Stimulated activated CD8-positive, alpha-beta memory T cell treated with anti-CD3 and anti-CD28 coated beads, Interleukin-7, amount 100 ng/mL, for 4 hours (primary cell): ENCODE results near the gene TIMM23.
A peak's percentile ranks its signal among the peaks of the same experiment; 100 is the strongest.
"Not testable (repeated sequence)": the region's sequence is repeated elsewhere in the genome, so short reads cannot be mapped to it uniquely, and the experiment has no call there.

Experiments
- DNase-seq, 2 donors: peaks; one replicate each; pipeline ENCODE4 v3.0.0-alpha.2; 2020; ENCODE audit warnings: low read depth in 2 of 2

The TIMM23 gene, protein sequence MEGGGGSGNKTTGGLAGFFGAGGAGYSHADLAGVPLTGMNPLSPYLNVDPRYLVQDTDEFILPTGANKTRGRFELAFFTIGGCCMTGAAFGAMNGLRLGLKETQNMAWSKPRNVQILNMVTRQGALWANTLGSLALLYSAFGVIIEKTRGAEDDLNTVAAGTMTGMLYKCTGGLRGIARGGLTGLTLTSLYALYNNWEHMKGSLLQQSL

DNA sequence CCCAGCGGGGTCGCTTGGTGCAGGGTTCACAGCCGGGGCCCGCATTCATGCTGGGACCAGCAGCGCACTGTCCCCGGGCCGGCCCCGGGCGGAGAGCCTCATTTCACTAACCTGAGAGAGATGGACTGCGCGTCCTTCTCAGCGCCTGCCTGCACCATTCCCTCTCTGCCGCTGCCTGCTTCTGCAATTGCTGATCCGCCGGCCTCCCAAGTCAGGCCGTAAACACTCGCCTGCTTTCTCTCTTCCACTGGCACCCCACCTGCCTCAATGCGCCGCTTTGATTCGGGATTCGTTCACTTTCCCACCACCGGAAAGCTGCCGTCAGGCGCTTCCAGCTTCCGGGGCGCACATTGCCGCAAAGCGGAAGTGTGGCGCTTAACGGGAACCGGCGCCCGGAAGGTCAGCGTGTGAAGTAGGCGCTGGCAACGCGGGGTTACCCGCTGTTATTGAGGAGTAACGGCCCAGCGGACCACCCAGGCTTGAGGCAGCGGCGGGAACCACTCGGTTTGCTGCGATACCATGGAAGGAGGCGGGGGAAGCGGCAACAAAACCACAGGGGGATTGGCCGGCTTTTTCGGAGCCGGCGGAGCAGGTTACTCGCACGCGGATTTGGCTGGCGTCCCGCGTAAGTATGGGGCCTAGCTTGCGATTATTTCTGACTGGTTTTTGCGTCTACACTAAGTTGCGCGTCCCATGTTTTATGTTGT, at the start of gene TIMM23:
TIMM23 (plus strand) TSS at position 384 of the 707 bp plus-strand sequence; CDS start at position 520, 136 bp downstream.
- peak; percentile 77 to 82 for DNase-seq

DNA sequence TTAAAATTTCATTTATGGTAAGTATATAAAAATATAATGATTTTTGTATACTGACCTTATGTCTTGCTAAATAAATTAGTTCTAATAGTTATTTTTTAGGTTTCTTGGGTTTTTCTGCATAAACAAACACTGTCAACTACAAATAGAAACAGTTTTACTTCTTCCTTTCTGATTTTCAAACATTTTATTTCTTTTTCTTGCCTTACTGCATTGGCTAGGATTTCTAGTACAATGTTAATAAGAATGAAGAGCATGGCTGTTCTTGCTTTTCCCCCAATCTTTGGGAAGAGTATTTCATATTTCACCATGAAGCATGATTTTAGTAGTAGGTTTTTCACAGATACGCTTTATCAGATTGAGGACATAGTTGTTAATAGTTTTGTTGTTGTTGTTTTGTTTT, 45.5 kb upstream of the TIMM23 start:
- not testable (repeated sequence) for DNase-seq

DNA sequence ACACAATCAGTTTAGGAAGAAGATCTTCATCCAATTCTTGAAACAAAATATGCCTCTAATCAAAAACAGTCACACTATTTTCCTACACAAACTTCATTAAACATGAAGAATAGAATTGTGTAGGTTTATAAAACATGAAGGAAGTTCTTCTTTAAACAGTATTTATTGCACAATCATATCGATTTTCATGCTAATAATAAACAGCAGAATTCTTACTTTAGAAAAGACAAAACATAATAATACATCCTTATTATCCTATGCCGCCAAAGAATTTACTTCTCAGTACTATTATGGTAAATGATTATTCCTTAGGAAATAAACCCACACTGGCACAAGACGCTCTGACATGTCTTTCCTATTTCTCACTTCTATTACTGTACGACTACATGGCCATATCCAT, 41.0 kb upstream of the TIMM23 start:
- DNase-seq = not testable (repeated sequence)

DNA sequence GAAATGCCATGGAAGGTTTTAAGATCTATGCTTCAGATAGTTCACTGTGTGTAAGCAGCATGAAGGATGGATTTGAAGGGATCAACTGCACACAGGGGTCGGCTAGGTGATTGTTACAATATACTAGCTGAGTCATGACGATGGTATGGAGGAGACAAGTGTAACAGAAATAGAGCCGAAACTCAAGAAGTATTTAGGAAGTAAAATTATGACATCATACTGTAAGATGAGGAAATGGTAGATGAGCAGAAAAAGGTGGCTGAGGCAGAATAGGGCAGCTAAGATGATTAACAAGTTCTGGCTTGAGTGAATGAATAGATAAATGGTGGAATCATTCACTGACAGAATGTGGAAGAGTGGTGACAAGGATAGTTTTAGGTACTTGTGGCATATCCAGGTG, 37.5 kb upstream of the TIMM23 start:
- DNase-seq = not testable (repeated sequence)

DNA sequence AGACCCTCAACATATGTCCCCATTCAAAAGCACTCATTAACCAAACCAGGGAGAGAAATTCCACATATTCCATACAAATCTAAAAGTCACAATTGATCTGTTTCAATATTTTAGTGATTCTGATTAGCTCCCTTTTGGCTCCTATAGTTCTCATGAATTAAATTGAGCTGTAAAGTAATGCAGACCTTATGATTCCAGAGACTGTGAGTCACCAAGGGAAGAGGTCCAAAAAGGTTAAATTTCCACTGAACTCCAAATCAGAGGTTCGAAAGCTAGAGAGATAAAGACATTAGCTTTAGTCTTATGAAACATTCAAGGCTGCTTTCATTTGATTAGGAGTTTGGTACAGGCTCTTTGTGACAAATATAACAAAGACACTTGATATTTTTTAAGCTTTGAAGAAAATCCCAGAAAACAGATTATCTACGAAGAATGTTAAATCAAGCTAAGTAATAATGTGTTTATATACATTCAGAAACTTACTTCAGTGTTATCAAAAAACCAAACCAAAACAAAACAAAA, 33.1 kb upstream of the TIMM23 start:
- not testable (repeated sequence) for DNase-seq

DNA sequence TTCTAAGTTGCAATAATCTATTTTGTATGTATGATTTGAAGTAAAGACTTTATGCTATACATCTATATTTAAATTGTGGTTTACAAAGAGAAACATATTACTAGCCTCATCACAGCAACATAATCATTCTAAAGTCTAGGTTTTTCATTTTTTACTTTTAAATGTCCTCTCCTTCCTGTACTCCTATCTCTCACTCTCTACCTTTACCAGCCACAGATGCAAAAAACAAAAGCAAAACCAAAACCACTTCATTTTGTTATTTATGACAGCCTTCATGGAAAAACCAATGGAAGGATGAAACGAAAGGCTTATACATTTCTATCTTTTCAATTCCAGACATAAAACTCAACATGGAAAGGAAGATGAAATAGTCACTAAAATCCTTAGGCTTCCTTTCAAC, 31.1 kb upstream of the TIMM23 start:
- DNase-seq = not testable (repeated sequence)

DNA sequence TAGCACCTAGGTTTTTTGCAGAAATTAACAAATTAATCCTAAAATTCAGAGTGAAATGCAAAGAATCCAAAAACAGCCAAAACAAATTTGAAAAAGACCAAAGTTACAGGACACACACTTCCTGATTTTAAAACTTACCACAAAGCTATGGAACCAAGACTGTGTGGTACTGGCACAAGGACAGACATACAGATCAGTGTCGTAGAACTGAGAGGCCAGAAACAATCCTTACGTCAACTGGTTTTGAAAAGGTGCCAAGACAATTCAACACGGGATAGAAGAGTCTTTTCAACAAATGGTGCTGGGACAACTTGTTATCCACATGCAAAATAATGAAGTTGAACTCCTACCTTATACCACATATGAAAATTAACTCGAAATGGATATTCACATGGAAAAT, 26.8 kb upstream of the TIMM23 start:
- not testable (repeated sequence) for DNase-seq

DNA sequence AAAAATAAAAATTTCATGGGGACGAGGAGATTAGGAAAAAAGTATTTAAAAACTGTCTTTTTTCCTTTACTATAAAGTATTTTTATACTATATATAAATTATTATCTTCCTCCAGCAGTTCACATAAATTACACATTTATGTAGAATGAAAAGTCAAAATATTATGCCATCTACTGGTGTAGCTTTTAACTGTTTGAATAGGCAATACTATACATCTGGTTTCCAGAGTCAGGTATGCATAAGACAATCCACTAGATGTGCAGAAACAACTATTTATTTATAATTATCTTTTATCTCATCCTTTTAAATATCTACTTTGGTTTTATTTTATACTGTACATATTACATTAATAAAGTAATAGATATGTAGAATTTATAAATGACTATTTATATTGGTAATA, 24.9 kb upstream of the TIMM23 start:
- not testable (repeated sequence) for DNase-seq

DNA sequence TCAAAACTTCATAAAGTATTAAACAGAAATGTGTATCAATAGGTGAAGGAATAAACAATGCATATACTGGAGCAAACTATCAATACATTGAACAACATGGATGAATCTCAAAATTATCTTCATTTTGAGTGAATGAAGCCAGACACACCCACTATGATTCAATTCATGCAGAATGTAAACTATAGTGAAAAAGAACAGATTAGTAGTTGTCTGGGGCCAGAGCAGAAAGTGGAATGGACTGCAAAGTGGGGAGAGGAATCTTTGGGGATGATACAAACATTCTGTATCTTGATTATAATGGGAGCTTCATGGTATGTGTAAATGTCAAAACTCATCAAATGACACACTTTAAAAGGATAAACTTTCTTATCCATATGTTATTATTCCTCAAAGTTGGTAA, 23.5 kb upstream of the TIMM23 start:
- DNase-seq = not testable (repeated sequence)

DNA sequence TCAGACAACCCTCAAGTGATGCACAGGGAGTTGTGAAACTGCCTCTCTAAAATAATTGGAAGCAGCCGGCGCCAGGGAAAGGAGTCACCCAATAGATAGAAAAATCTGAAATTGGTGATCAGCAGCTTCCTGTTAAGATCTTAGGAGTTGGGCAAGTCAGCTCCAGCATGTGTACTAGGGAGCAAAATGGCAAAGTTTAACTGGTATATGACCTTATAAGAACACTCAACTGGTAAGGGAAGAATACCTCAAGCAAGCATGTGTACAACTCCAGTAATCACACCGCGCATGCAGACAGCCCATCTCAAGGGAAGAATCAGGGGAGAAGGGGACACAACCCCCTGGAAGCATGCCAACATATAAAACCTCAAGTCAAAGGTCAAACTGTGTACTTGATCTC, 17.9 kb upstream of the TIMM23 start:
- DNase-seq = not testable (repeated sequence)

DNA sequence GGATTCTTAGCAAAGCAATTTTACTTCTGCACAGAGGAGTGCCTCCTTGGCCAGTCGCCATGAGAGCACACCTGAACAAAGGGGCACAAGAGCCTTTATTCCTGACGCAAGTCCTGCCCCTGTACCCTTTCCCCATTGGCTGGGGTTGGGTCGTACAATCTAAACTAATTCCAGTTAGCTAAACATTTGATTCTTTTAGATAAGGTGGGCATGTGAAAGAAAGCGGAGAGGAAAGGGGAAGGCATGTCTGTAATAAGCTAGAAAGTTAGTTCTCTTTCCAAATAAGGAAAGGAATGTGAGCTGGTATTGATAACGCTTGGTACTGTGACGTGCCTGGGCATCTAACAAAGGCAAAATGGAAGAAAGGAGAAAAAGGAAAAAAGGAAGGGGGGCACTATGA, 15.7 kb upstream of the TIMM23 start:
- DNase-seq = not testable (repeated sequence)

DNA sequence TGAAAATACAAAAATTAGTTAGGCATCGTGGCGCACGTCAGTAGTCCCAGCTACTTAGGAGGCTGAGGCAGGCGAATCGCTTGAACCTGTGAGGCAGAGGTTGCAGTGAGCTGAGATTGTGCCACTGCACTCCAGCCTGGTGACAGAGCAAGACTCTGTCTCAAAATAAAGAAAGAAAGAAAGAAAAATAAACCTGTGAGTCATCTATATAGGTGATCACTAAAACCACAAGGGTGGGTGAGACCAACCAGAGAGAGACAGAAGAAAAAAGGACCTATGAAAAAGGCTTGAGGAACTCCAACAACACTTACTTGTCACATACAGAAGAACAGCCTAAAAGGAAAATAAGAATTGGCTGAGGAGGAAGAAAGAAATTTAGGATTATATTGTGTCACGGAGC, 14.4 kb upstream of the TIMM23 start:
- not testable (repeated sequence) for DNase-seq

DNA sequence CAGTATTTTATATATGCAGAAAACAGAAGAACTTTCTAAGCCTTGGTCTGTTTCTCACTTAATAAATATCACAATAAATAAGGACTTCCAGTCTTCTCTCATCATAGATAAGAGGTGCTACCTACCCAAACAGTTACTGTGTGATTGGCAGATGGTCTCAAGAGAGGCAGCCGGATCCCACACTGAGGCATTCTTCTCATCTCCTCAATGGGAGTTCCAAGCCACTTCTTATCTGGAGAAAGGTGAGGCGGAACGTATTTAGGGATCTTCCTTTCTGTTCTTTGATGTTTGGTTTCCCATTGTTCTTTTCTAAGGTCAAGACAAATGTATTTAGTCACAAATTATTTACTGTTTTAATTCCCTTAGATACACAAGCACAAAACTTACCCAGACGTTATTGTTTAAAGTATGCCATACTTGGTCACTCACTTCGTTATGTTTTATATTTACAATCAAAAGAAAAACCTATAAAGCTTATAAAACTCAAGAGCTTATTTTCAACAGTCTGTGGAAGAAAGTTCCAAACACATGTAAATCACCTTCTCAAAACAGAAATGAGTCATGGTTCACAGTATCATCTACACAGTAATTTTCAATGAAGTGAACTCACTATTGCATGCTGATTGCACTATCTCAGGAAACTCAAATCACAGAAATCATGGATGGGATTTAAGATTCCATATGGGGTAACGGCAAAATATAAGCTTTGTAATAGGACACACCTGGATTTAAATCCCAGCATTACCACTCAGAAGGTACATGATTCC, 9.4 kb upstream of the TIMM23 start:
- DNase-seq = not testable (repeated sequence)

DNA sequence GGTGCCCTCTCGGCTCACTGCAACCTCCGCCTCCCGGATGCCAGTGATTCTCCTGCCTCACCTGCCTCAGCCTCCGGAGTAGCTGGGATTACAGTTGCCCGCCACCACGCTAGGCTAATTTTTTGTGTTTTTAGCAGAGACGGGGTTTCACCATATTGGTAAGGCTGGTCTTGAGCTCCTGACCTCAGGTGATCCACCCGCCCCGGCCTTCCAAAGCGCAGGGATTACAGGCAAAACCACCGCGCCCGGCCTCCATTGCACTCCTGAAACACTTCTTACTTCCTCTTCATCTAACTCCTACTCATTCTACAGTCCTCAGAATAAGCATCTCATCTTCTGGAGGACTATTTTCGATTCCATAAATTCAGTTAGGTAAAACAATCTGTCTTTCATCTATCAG, 1.3 kb upstream of the TIMM23 start:
- DNase-seq = not testable (repeated sequence)

DNA sequence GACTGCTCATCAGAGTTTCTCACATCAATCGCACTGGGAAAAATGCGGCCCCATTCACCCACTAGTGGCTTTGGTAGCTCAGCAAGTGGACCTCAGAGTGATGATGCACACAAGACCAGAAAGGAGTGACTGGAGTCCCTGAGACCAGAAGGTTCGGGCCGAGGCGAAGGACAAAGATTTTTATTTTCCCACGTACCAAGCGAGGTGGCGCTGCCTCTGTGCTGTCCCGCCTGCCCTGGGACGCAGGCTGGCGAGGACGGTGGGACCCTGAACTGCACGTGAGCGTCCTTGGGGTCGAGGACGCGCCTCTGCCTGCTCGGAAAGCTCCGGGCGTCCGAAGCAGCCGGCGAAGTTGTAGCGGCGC, 565 bp upstream of the TIMM23 start:
- DNase-seq = not testable (repeated sequence)

DNA sequence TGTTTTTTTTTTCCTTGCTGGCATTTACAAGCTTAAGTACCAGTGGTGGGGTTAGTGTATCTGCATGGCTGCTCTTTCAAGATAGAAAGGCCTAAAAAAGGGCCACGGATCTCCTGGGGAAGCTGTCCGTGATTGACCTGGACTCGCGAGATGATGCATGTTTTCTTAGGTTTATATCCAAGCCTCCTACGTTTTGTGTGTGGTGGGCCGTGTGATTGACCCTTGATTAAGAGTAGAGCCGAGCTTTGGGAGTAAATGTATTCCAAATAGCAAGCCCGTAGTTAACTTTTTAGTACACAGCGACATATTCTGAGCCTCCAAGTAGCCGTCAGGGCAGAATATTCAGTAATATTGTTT, 502 bp downstream of the TIMM23 start:
- DNase-seq = not testable (repeated sequence)

DNA sequence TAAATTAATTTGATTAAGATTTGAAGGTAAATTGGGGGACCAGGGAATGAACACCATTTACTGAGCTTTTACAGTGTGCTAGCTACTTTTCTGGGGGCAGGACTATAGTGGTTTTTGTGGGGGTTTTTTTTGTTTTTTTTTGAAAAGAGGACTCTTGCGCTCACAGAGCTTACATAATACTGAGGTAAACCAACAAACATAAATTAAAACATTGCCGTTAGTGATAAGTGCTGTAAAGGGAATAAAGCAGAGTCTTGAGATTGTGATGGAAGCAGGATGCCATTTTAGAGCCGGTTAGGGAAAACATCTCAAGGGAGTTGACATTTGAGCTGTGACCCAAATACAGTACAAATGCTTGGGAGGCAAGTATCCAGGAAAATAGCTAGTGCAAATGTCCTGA, 1.8 kb downstream of the TIMM23 start:
- not testable (repeated sequence) for DNase-seq

DNA sequence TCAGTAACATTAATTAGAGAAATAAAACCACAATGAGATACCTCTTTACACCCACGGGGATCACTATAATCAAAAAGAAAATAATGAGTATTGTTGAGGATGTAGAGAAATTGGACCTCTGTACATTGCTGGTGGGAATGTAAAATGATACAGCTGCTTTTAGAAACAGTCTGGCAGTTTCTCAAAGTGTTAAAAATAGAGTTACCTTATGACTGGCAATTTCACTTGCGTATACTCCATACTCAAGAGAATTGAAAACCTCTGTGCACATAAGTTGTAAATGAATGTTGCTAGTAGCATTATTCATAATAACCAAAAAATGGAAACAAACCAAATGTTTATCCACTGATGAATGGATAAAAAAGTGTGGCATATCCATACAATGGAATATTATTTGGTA, 6.3 kb downstream of the TIMM23 start:
- DNase-seq = not testable (repeated sequence)

DNA sequence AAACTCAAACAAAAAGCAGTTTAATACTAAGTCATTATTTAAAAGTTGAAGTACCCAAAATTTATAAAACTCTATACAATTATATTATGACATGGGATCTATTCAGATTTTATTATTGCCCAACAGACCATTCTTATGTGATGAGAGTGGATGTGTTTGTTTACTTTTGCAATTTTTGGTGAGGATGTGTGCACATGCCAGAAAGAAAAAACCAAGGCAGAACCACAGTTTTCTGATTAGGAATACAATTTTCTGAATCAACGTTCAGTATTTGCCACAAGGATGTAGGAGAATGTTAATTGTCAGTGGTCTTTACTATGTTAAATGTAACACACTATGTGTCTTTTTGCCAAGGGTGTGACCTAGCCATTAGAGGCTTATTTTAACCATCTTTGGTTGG, 9.1 kb downstream of the TIMM23 start:
- not testable (repeated sequence) for DNase-seq

DNA sequence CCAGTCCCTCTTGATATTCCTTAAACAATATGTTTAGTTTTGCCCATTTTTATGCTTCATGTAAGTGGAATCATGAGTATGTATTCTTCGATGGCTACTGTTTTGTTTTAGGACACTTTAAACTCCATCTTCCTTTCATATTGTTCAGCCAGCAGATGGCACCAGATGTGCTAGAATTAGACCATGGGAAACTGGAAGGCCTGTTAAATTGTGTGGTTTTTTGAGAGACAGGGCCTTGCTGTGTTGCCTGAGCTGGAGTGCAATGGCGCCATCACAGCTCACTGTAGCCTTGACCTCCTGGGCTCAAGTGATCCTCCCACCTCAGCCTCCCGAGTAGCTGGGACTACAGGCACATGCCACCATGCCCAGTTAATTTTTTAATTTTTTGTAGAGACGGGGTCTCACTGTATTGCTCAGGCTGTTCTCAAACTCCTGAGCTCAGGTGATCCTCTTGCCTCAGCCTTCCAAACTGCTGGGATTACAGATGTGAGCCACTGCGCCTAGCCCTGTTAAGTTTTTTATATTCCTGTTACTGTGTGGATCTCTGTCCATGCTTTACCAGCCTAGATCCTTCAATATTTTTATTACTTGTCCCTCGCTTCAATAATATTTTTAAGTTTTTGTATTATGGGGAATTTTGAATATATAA, 11.4 kb downstream of the TIMM23 start:
- DNase-seq = peak in 1 of 2 donors; percentile 6

DNA sequence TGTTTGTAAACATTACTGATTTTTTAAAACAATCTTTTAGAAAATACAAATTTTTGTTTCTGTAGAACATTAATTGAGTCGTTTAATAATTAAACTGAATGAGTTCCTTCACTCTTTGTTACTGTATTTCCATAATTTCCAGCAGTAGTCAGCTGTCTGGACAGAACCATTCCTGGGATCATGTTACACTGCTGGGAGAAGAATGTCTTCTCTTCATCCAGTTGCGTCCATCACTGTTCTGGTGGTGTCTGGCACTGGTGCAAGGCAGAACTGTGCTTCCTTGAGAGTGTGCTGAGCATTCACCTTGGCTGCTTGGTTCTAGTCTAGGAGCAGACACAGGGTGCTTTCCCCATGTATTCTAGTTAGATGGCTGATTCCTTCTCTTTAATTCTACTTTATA, 12.2 kb downstream of the TIMM23 start:
- DNase-seq = not testable (repeated sequence)

DNA sequence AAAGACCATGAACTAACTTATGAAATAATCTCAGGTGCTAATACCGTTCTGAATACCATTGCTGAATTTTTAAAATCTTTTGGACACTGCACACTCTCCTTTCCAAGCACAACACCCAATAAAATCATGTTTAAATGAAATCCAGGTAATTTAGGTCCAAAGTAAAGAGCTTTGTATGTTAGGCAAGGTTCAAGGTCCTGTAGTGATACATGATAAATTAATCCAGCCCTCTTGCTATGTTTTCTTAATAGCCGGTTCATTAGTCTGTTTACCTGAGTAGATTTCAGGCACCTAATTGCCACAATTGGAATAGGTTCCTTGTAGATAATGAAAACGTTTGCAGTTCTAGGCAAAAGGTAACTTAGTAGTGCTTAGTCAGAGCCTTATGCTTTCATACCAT, 13.3 kb downstream of the TIMM23 start:
- DNase-seq = not testable (repeated sequence)
